Measurements from ENCODE around the gene EN1. TPM values are rescaled to one million over a fixed set of nuclear protein-coding genes. Genes with fewer than 3 reads are reported as not detected.

EN1 gene
- total RNA-seq, 1 donor from 2014 or later = 0.08 TPM

DNA sequence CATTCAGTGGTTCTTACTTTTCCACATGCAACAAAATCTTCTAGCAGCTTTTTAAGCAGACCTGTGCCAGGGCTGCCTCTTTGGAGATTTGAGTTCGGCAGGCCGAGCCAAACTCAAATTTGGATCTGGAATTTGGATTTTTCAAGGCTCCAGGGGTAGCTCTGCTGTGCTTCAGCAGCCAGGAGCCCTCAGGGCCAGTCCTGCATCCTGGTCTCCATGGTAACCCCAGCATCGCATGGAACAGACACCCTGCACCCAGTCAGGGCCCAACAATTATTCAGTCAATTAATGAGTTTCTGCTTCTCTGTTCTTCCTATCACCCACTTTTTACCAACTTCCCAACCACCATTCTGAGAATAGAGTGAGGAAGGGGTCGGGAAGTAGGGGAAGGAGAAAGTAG, 30.0 kb downstream of the EN1 start:
- no peak for ATAC-seq

- no peak for ATAC-seq
These were observed 30.8 kb downstream of the EN1 start for GRCh38 chr2:118816669-118817068.

DNA sequence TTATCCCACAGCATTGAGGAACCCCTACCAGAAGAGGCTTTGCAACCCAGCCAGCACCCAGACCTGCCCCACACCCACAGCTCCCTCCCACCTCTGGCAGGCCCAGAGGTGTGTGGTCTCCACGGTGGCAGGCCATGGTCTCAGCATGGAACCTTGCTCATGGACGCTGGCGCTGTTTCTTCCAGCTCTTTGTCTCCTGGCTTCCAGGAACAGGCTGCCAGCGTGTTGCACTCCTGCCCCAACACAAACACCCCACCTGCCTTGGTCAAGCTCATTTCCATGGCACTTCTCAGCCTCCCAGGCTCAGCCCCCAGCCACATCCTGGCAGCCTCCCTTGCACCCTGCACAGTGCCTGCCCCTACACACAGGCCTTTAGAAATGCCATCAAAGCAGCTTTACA, 31.7 kb downstream of the EN1 start:
- no peak for ATAC-seq

DNA sequence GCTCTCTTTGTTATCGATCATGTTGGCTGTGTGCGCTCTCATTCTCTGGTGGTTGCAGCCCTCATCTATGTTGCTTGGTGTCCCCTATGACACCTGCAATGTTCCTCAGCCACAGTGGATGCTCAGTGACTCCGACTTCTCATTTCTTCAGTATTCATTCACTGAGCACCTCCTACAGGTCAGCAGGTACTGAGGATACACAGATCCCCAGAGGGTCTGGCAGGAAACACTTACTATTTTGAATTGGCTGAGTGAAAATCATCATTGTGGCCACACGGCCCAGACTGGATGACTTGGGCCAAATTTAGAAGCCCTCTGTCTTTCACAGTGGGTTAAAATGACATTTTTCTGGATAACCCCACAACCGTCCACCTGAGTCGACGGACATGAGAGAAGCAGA, 32.1 kb downstream of the EN1 start:
- no peak for ATAC-seq

- ATAC-seq = no peak
These were observed 33.1 kb downstream of the EN1 start for GRCh38 chr2:118814368-118814767.

DNA sequence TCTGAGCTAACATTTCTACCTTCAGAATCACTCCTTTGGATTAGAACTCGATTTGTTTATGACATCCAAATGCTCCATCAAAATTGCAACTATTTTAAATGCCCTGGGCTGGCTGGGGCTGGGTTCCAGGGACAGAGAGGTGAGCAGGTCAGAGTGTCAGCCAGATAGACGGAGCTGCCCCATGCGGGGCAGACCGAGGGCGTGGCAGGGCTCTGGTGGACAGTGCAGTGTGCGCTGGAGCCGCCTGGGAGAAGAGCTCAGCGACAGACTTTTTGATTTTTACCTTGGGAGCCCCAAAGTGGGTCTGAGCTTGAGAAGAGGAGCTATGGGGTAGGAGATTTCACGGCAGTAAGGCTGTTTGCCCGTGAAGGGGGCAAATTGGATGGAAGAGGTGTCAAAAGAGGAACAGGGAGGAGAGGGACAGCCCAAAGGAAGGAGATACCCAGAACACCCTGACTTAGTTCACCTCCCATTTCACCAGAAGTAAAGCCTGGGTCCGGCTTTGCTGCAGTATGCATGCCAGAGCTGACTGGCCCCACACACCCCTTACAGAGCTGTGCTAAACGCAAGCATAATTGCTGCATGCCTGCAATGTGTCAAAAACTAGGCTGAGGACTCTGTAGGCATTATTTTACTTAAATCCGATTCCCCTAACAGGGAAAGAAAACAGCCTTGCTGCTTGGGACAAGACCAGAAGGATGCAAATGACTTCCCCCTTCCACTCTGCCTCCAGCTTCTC, 33.7 kb downstream of the EN1 start:
- no peak for ATAC-seq

DNA sequence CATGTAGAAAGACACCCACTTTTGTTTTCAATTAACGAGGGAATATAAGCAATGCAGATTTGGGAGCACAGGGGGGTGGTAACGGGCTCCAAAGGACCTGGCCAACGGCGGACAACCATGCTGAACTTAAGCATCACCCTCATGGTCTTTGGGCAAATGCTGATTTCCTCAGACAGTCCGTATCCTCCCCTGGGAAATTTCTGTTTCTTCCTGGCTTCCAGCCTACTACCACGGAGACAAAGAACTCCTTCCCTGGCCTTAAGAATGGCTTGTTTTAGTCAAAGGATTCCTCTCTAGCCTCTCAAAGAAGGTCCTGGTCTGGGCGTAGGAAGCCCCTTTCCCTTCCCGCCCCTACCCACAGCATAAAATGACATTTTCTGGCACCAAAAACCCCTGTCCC, 34.3 kb downstream of the EN1 start:
- ATAC-seq = no peak

GRCh38 chr2:118812552-118812951, 34.9 kb downstream of the EN1 start:
- no peak for ATAC-seq

GRCh38 chr2:118811514-118812115, 35.8 kb downstream of the EN1 start:
- no peak for ATAC-seq

DNA sequence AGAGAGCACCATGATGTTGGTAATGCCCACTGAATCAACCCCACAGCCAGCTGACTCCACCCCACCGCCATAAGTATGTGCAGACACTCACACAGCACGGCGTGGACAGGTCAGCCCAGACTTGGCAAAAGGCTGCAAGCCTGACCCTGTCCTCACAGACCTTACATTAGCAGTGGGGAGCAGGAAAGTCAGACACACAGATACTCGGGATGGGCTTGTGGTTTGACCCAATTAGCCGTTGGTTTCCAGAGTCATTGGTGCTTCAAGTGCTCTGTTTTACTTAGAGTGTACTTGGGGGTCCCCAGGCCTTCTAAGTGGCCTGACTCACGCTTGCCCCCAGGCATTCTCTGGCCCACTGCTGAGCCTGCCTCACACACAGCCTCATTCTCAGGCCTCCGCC, 36.7 kb downstream of the EN1 start:
- no peak for ATAC-seq

DNA sequence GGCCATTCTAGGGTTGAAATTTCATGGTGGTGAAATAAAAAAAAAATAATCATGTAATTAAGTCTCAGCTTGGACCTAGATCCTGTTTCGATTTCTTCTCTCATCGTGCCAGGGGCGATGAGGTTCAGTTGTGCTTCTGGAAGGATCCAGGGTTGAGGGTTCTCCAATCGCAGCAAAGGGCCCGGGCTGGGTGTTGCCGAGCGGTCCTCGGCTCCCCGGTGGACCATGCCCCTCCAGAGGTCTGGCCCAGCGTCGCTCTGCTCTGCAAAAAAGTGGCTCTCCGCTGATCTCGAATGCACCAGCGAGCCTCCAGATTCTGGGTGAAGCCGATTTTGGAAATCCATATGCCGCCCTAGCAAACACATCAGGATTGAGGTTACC, 39.0 kb downstream of the EN1 start:
- no peak for ATAC-seq

DNA sequence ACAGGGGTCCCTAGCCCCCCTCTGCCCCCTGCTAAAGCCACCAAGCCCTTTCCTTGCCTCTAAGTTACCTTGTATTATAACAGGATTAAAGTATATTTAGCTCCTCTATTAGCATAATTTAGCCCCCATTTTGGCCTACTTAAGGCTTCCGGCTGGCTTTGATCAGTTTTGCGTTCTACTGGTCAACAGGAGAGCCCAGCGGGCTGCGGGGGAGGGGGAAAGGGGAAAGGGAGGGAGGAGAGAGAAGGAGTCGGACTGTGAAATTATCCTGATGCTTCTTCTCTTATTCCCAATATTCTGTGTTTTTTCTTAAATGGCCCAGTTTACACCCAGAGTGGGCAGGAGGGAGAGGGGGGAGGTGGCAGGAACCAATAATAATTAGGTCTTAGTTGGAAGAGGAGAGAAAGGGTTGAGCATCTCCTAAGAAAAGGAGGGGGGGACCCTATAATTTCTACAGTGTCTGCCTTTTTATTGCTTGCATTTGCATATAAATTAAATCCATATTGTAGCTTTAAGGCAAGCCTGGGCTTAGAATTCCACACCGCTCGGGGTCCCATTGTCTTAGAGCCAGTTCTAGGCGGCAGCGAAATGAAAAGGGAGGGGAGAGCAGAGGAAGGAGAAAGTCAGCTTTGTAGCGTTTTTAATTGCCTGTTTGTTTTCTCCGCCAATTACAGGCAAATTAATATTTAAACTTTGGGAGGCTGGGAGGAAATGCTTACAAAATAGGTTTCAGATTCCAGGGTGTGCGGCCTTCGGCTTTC, 39.6 kb downstream of the EN1 start:
- no peak for ATAC-seq

GRCh38 chr2:118806797-118807667, 40.4 kb downstream of the EN1 start:
- ATAC-seq = no peak

DNA sequence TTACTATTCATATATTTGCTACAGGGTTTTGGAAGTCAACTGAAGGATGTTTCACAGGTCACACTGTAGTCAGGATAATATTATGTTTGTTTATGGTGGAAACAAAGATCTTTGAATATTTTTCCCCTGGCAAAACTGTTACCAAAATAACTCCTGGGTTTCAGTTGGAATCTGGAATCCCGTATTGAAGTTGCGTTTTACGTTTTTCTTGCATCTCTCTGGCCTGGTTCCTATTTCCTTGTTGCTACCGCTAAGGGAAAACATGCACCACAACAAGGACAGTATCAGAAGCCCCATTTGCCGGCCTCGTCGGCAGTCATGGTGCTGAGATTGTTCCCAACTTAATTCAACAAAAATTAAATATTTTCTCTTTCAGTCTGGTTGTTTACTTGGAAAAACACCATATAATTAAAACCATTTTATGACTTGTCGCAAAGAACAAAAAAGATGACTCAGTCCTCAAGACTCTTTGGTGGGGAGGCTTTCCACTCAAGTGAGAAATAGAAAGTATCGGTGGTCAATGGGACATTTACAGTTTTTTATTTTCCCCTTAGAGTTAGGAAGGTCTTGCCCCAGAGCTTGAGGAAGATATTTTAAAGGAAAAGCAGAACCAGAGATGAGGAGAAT, 42.3 kb downstream of the EN1 start:
- ATAC-seq = no peak

DNA sequence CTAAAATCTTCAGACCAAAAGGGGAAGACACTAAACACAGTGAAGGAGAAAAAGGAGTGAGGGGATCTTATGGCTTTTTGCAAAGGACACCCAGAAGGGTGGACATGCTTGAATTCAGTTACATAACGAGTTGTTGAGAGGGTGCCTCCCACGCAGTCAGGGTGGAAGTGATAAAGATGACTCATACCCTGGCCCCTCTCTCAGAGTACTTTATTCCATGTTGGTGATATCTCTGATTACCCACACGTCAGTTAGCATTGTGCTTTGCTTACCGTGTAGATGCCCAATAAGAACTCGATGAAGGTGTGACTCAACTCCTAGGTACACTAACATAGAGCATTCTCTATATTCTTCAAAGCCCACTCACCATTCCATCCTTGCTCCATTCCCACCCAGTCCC, 44.4 kb downstream of the EN1 start:
- ATAC-seq = no peak

- no peak for ATAC-seq
These were observed 46.3 kb downstream of the EN1 start for GRCh38 chr2:118801151-118801550.

DNA sequence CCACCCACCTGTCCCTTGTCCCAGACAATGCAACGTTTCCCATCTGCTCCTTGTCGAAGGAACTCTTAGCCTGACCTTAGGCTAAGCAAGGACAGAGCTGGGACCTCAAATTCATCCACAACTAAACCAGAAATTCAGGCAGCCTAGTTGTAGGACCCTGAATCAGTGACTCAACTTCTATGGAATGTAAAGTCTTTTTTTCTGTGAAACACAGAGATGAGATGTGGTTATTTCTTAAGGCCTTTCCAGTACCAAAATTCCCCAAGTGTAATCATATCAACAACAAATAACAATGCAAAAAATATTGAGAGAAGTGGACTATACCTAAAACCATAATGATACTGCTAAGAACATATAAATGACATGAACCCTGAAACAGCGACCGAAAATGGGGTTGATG, 46.7 kb downstream of the EN1 start:
- ATAC-seq = no peak

DNA sequence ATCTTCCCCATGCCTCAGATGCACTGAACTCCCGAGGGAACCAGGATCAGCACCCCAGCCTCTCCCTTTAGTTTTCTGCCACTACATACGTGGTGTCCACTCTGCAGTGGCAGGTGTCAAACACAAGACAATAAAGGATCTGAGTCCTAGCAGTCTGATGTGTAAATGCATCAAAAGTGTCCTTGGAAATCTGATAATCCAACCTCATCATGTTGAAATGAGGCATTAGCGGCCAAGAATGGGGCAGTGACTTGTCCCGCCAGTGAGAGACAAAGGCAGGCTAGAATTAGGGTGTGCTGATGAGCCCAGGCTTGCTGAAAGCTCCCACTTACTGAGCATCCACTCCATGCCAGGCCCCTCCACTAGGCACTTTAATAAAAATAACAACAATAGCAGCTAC, 52.9 kb downstream of the EN1 start:
- no peak for ATAC-seq
